Fibroblast of skin of left biceps (primary cell): ENCODE data around the gene OS9.

Experiments used
- DNase-seq, 2 experiments: peaks; one replicate each; pipeline ENCODE4 v3.0.0-alpha.2; 2013; ENCODE audit warnings: low read depth in 2 of 2

Gene OS9

GRCh38 chr12:57765698-57766463, 71.9 kb downstream of the OS9 start:
- DNase-seq: no peak

- no peak for DNase-seq
Measured at GRCh38 chr12:57766464-57767304, 72.8 kb downstream of the OS9 start, which contains the start of gene CYP27B1. Gene CYP27B1 (minus strand): TSS chr12:57767078. CDS start chr12:57767041, 37 bp downstream.

- DNase-seq: no peak
Measured at GRCh38 chr12:57767305-57767698, 73.4 kb downstream of the OS9 start.

- no peak for DNase-seq
Measured at GRCh38 chr12:57767876-57768275, 73.9 kb downstream of the OS9 start.

- no peak for DNase-seq
Measured at GRCh38 chr12:57769594-57769993, 75.7 kb downstream of the OS9 start.

GRCh38 chr12:57770734-57771133, 76.8 kb downstream of the OS9 start:
- DNase-seq: no peak
